Calu3 (cell line): Measurements from ENCODE around the gene KANK4. TPM values are rescaled to one million over a fixed set of nuclear protein-coding genes. Genes with fewer than 3 reads are reported as not detected.

Experiments used
- BruUV-seq: library from RNA; stranded (reverse); fragments of 400-500 nt; replicated peaks from 2 replicates; lab custom pipeline; 2021; lab: Mats Ljungman, UMichigan
- CTCF ChIA-PET: fragments of 300-600 bp; sonication (Branson Sonifier 250); formaldehyde crosslinking; loops from one replicate; lab custom pipeline; 2022; ENCODE audit warnings: antibody characterized with exemption; lab: Charles Lee
- DNase-seq: peaks from one replicate; pipeline ENCODE4 v3.0.0; 2022
- H3K27ac Mint-ChIP-seq: one replicate; pipeline ENCODE4 v1.8.0; 2022; ENCODE audit warnings: mixed read lengths; ENCODE audit not compliant: unreplicated experiment
- H3K27me3 Mint-ChIP-seq: one replicate; pipeline ENCODE4 v1.8.0; 2022; ENCODE audit warnings: mixed read lengths; ENCODE audit not compliant: unreplicated experiment
- H3K36me3 Mint-ChIP-seq: one replicate; pipeline ENCODE4 v1.8.0; 2022; ENCODE audit warnings: mild to moderate bottlenecking, moderate library complexity, mixed read lengths; ENCODE audit not compliant: insufficient read depth, unreplicated experiment
- H3K4me1 Mint-ChIP-seq: one replicate; pipeline ENCODE4 v1.8.0; 2022; ENCODE audit warnings: mild to moderate bottlenecking, low read depth, mixed read lengths; ENCODE audit not compliant: unreplicated experiment
- H3K4me3 Mint-ChIP-seq: one replicate; pipeline ENCODE4 v1.8.0; 2022; ENCODE audit warnings: mild to moderate bottlenecking, low read depth, moderate library complexity, mixed read lengths; ENCODE audit not compliant: unreplicated experiment
- H3K9me3 Mint-ChIP-seq: one replicate; pipeline ENCODE4 v1.8.0; 2022; ENCODE audit warnings: low read depth, mixed read lengths; ENCODE audit not compliant: unreplicated experiment
- CTCF ChIP-seq: fragments of 200-600 bp; IDR thresholded peaks from one replicate; pipeline ENCODE4 v1.8.0; 2022; ENCODE audit warnings: antibody characterized with exemption; ENCODE audit not compliant: unreplicated experiment
- intact Hi-C: fragments of 100-400 bp; cut with micrococcal nuclease; formaldehyde crosslinking; loops from one replicate; pipeline ENCODE4 v1.10.0; 2022; ENCODE audit not compliant: unreplicated experiment
- total RNA-seq: library from RNA; stranded (reverse); gene quantifications from 2 replicates; pipeline ENCODE4 v1.2.3, GENCODE V29; 2022

Gene KANK4
- total RNA-seq, 1 experiment from 2014 or later: not detected

- Mint-ChIP-seq H3K36me3 (no peaks in the 10 kb centered on the region), H3K27ac (no peak overlapping the region), H3K9me3 (no peaks in the 10 kb centered on the region), H3K4me3 (no peak overlapping the region), H3K4me1 (no peaks in the 10 kb centered on the region), H3K27me3 (peaks cover 4% of the 10 kb centered on the region)
- BruUV-seq: no TSS peak
- DNase-seq: no peak
- TF ChIP-seq CTCF: no peak
- intact Hi-C loops: no loop called here
- CTCF ChIA-PET: no interaction called here
Observed at GRCh38 chr1:62362926-62363325, 43.7 kb upstream of the KANK4 start.

GRCh38 chr1:62362061-62362917 lies 43.1 kb upstream of the KANK4 start:
- intact Hi-C loops: no loop called here
- CTCF ChIA-PET: no interaction called here

GRCh38 chr1:62361431-62361830 lies 42.2 kb upstream of the KANK4 start:
- intact Hi-C loops: no loop called here
- Mint-ChIP-seq H3K4me3 (no peak overlapping the region), H3K36me3 (no peaks in the 10 kb centered on the region), H3K27me3 (no peaks in the 10 kb centered on the region), H3K9me3 (no peaks in the 10 kb centered on the region), H3K27ac (no peak overlapping the region), H3K4me1 (no peaks in the 10 kb centered on the region)
- no peak for TF ChIP-seq CTCF
- no peak for DNase-seq
- no TSS peak for BruUV-seq
- CTCF ChIA-PET: no interaction called here

More at GRCh38 chr1:62362061-62362917, 43.1 kb upstream of the KANK4 start:
- Mint-ChIP-seq H3K4me3 (no peak overlapping the region), H3K27ac (no peak overlapping the region), H3K27me3 (no peaks in the 10 kb centered on the region), H3K36me3 (no peaks in the 10 kb centered on the region), H3K9me3 (no peaks in the 10 kb centered on the region), H3K4me1 (no peaks in the 10 kb centered on the region)
- no peak for TF ChIP-seq CTCF
- DNase-seq: no peak
- BruUV-seq: no TSS peak

GRCh38 chr1:62358665-62359373 lies 39.6 kb upstream of the KANK4 start:
- CTCF ChIA-PET: interaction anchor here (0.6 kb wide), 1 partner anchor 40 kb away, joined by 3 read pairs; no protein-coding TSS in a partner anchor
- no peaks in the 10 kb centered on the region for H3K9me3 Mint-ChIP-seq
- H3K4me1 Mint-ChIP-seq: no peaks in the 10 kb centered on the region
- H3K4me3 Mint-ChIP-seq: no peak overlapping the region
- no peak for DNase-seq
- TF ChIP-seq CTCF: no peak
- intact Hi-C loops: no loop called here
- BruUV-seq: no TSS peak
- H3K27ac Mint-ChIP-seq: no peak overlapping the region
- H3K27me3 Mint-ChIP-seq: peaks cover 4% of the 10 kb centered on the region
- no peaks in the 10 kb centered on the region for H3K36me3 Mint-ChIP-seq
